ENCODE measurements around the gene DNASE2B. TPM values are rescaled to one million over a fixed set of nuclear protein-coding genes. Genes with fewer than 3 reads are reported as not detected.

Gene DNASE2B
- total RNA-seq, 1 experiment from 2014 or later = not detected

DNA sequence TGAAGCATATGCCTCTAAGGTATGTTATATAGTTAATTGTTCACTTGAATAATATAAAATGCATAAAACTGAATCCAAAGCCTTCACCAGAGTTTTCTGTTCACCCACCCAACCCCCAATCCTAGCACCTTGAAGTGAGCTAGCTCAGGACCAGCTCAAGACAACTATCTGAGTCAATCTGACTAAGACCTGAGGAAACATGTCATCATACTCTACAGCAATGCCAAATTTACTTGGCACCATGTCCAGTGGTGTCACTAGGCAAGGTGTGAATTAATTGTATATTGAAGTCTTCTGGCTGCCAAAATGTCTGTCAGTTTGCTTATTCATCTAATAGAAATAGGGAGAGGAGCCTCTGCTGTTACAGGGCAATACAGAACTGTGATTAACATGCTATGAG is 3.8 kb downstream of the DNASE2B start:
- BruUV-seq (replicated peaks) = no TSS peak
- TF ChIP-seq, protein P1, sequence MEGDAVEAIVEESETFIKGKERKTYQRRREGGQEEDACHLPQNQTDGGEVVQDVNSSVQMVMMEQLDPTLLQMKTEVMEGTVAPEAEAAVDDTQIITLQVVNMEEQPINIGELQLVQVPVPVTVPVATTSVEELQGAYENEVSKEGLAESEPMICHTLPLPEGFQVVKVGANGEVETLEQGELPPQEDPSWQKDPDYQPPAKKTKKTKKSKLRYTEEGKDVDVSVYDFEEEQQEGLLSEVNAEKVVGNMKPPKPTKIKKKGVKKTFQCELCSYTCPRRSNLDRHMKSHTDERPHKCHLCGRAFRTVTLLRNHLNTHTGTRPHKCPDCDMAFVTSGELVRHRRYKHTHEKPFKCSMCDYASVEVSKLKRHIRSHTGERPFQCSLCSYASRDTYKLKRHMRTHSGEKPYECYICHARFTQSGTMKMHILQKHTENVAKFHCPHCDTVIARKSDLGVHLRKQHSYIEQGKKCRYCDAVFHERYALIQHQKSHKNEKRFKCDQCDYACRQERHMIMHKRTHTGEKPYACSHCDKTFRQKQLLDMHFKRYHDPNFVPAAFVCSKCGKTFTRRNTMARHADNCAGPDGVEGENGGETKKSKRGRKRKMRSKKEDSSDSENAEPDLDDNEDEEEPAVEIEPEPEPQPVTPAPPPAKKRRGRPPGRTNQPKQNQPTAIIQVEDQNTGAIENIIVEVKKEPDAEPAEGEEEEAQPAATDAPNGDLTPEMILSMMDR (IDR thresholded peaks at IDR 0.05; ENCODE audit: unreplicated experiment) = no peak
- Mint-ChIP-seq H3K4me1 (ENCODE audit: insufficient read depth, unreplicated experiment) (peaks cover 10% of the 10 kb centered on the region), H3K36me3 (ENCODE audit: insufficient read depth, unreplicated experiment) (no peaks in the 10 kb centered on the region), H3K4me3 (ENCODE audit: unreplicated experiment) (no peak overlapping the region), H3K9me3 (ENCODE audit: unreplicated experiment) (no peaks in the 10 kb centered on the region), H3K27me3 (ENCODE audit: insufficient read depth, unreplicated experiment) (no peaks in the 10 kb centered on the region), H3K27ac (ENCODE audit: low read depth, unreplicated experiment) (no peak overlapping the region)
- CTCF ChIA-PET = interaction anchor here (0.5 to 1.4 kb wide), 3 partner anchors 12 to 99 kb away, joined by 3 to 4 read pairs (median 3); no protein-coding TSS in a partner anchor
- intact Hi-C loops (cut with micrococcal nuclease) = loop anchor here (10.0 kb wide), 1 partner anchor 147 kb away; no protein-coding TSS in a partner anchor
- DNase-seq (ENCODE audit: unreplicated experiment) = peak; percentile 95
- POLR2A ChIA-PET = interaction anchor here (0.5 to 3.1 kb wide), 9 partner anchors 12 to 875 kb away, joined by 3 to 11 read pairs (median 3); no protein-coding TSS in a partner anchor

DNA sequence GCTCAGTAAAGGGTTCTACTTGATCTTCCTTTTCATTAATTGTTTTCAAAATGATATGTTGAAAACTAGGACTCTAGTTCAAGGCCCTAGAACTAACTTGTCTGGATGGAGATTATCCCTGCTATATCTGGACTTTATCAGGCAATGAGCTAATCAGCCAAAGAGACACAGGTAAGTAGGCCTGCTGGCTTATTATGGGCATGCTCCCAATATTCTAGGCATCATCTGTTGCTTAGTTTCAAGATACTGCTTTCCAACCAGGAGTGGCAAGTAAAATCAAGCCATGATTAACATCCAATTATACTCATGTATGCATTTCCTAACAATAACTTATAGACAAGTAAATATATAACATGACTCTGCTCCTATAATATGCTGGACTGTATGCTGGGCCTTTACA is 4.2 kb downstream of the DNASE2B start:
- no peaks in the 10 kb centered on the region for H3K36me3 Mint-ChIP-seq (ENCODE audit: insufficient read depth, unreplicated experiment)
- H3K27me3 Mint-ChIP-seq (ENCODE audit: insufficient read depth, unreplicated experiment) = no peaks in the 10 kb centered on the region
- no peak overlapping the region for H3K4me3 Mint-ChIP-seq (ENCODE audit: unreplicated experiment)
- ChIA-PET POLR2A (interaction anchor here (0.6 to 3.1 kb wide), 6 partner anchors 12 to 875 kb away, joined by 3 to 11 read pairs (median 3); no protein-coding TSS in a partner anchor), CTCF (interaction anchor here (0.5 to 1.4 kb wide), 3 partner anchors 12 to 99 kb away, joined by 3 to 4 read pairs (median 3); no protein-coding TSS in a partner anchor)
- no peak for DNase-seq (ENCODE audit: unreplicated experiment)
- H3K9me3 Mint-ChIP-seq (ENCODE audit: unreplicated experiment) = no peaks in the 10 kb centered on the region
- BruUV-seq (replicated peaks) = no TSS peak
- TF ChIP-seq, protein P1 (IDR thresholded peaks at IDR 0.05; ENCODE audit: unreplicated experiment) = no peak
- H3K27ac Mint-ChIP-seq (ENCODE audit: low read depth, unreplicated experiment) = no peak overlapping the region
- H3K4me1 Mint-ChIP-seq (ENCODE audit: insufficient read depth, unreplicated experiment) = peaks cover 10% of the 10 kb centered on the region
- intact Hi-C loops (cut with micrococcal nuclease) = loop anchor here (10.0 kb wide), 1 partner anchor 148 kb away; no protein-coding TSS in a partner anchor

DNA sequence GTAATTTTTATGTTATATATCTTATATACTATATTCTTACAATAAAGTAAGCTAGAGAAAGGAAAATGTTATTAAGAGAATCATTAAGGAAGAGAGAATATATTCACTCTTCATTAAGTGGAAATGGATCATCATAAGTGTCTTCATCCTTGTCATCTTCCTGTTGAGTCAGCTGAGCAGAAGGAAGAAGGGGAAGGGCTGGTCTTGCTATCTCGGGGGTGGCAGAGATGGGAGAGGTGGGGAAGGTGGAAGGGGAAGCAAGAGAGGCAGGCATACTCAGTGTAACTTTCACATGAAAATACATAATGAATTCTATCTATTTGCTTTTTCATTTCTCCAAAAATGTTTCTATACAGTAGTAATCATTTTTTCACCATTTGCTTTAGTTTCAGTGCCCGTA is 5.1 kb downstream of the DNASE2B start:
- Mint-ChIP-seq H3K4me3 (ENCODE audit: unreplicated experiment) (no peak overlapping the region), H3K27ac (ENCODE audit: low read depth, unreplicated experiment) (no peak overlapping the region), H3K9me3 (ENCODE audit: unreplicated experiment) (no peaks in the 10 kb centered on the region), H3K4me1 (ENCODE audit: insufficient read depth, unreplicated experiment) (peaks cover 10% of the 10 kb centered on the region), H3K27me3 (ENCODE audit: insufficient read depth, unreplicated experiment) (no peaks in the 10 kb centered on the region), H3K36me3 (ENCODE audit: insufficient read depth, unreplicated experiment) (no peaks in the 10 kb centered on the region)
- intact Hi-C loops (cut with micrococcal nuclease) = loop anchor here (10.0 kb wide), 1 partner anchor 149 kb away; no protein-coding TSS in a partner anchor
- ChIA-PET POLR2A (interaction anchor here (3.1 kb wide), 1 partner anchor 13 kb away, joined by 11 read pairs; no protein-coding TSS in a partner anchor), CTCF (interaction anchor here (0.9 to 1.4 kb wide), 2 partner anchors 31 to 108 kb away, joined by 3 to 6 read pairs; no protein-coding TSS in a partner anchor)
- BruUV-seq (replicated peaks) = no TSS peak
- DNase-seq (ENCODE audit: unreplicated experiment) = no peak
- TF ChIP-seq, protein P1 (IDR thresholded peaks at IDR 0.05; ENCODE audit: unreplicated experiment) = no peak

DNA sequence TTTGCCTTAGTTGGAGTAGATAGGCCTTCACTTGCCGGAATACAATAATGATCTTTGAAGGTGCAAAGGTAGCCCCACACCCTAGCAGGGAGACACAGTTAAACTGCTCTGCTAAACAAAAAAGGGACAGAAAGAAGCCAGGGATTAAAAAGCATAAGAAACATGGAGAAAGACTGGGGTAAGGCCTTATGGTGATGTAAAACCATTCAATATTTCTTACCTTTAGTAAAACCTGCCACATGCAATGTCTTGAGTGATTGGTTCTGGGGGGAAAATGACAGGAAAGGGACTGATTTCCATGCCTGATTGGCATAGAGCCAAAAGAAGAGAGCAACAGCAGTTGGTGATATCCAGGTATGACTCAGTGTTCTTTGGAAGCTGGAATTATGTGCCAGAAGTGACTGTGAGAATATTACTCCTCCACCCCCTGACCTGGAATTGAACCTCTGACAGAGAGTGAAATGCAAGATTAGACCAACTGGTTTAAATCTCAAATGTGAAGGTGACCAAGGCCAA is 8.1 kb downstream of the DNASE2B start:
- Mint-ChIP-seq H3K4me3 (ENCODE audit: unreplicated experiment) (no peak overlapping the region), H3K9me3 (ENCODE audit: unreplicated experiment) (no peaks in the 10 kb centered on the region), H3K4me1 (ENCODE audit: insufficient read depth, unreplicated experiment) (peaks cover 10% of the 10 kb centered on the region), H3K27me3 (ENCODE audit: insufficient read depth, unreplicated experiment) (no peaks in the 10 kb centered on the region), H3K27ac (ENCODE audit: low read depth, unreplicated experiment) (no peak overlapping the region), H3K36me3 (ENCODE audit: insufficient read depth, unreplicated experiment) (no peaks in the 10 kb centered on the region)
- ChIA-PET CTCF (interaction anchor here (0.9 kb wide), 2 partner anchors 17 to 27 kb away, joined by 3 to 4 read pairs; no protein-coding TSS in a partner anchor), POLR2A (no interaction called here)
- TF ChIP-seq, protein P1 (IDR thresholded peaks at IDR 0.05; ENCODE audit: unreplicated experiment) = no peak
- intact Hi-C loops (cut with micrococcal nuclease) = loop anchor here (10.0 kb wide), 1 partner anchor 152 kb away; no protein-coding TSS in a partner anchor
- DNase-seq (ENCODE audit: unreplicated experiment) = peak; percentile 73
- BruUV-seq (replicated peaks) = no TSS peak

All from MCF 10A (cell line).